OCI-LY1 (cell line): ENCODE measurements around the gene EIF5A.
"Not testable (repeated sequence)": the region's sequence is repeated elsewhere in the genome, so short reads cannot be mapped to it uniquely, and the experiment has no call there.

Experiments
- H2AFZ ChIP-seq: fragments of 200-600 bp; sonication (generic), shearing (Covaris generic); 2 replicates; pipeline ENCODE4 v1.6.0; 2014; ENCODE audit warnings: antibody characterized with exemption, mild to moderate bottlenecking, low read length
- H3F3A ChIP-seq: fragments of 200-600 bp; sonication (generic), shearing (Covaris generic); 2 replicates; pipeline ENCODE4 v1.6.0; 2014; ENCODE audit warnings: mild to moderate bottlenecking, antibody characterized with exemption, low read length, moderate library complexity; ENCODE audit not compliant: insufficient read depth
- H3K27ac ChIP-seq: fragments of 200-600 bp; sonication (generic); 2 replicates; pipeline ENCODE4 v1.5.1; 2014; ENCODE audit warnings: low read length, mixed run types, mild to moderate bottlenecking, low read depth; ENCODE audit not compliant: poor library complexity, severe bottlenecking
- H3K27me3 ChIP-seq: fragments of 200-600 bp; sonication (generic); 2 replicates; pipeline ENCODE4 v1.6.0; 2014; ENCODE audit warnings: antibody characterized with exemption, mild to moderate bottlenecking, low read length, moderate library complexity; ENCODE audit not compliant: insufficient read depth
- H3K36me3 ChIP-seq: fragments of 200-600 bp; sonication (generic); 2 replicates; pipeline ENCODE4 v1.6.1; 2014; ENCODE audit warnings: mild to moderate bottlenecking, antibody characterized with exemption, low read length, moderate library complexity, mixed read lengths; ENCODE audit not compliant: insufficient read depth
- H3K4me1 ChIP-seq: fragments of 200-600 bp; sonication (generic); 2 replicates; pipeline ENCODE4 v1.5.1; 2014; ENCODE audit warnings: mild to moderate bottlenecking, low read length, moderate library complexity; ENCODE audit not compliant: insufficient read depth, severe bottlenecking
- H3K4me2 ChIP-seq: fragments of 200-600 bp; sonication (generic), shearing (Covaris generic); 2 replicates; pipeline ENCODE4 v1.6.1; 2014; ENCODE audit warnings: low read length
- H3K4me3 ChIP-seq: fragments of 200-600 bp; sonication (generic); 2 replicates; pipeline ENCODE4 v1.5.1; 2014; ENCODE audit warnings: low read length, low read depth, mild to moderate bottlenecking, mixed read lengths; ENCODE audit not compliant: poor library complexity, severe bottlenecking
- H3K79me2 ChIP-seq: fragments of 200-600 bp; shearing (Covaris generic); 2 replicates; pipeline ENCODE4 v1.6.1; 2016; ENCODE audit warnings: mixed run types, low read length, mixed read lengths; ENCODE audit not compliant: insufficient read depth
- H3K9ac ChIP-seq: fragments of 200-600 bp; sonication (generic), shearing (Covaris generic); 2 replicates; pipeline ENCODE4 v1.6.1; 2014; ENCODE audit warnings: mild to moderate bottlenecking, low read length, mixed read lengths
- H3K9me2 ChIP-seq: fragments of 200-600 bp; sonication (generic), shearing (Covaris generic); 2 replicates; pipeline ENCODE4 v1.6.1; 2014; ENCODE audit warnings: low read depth, mild to moderate bottlenecking, low read length, mixed read lengths
- H3K9me3 ChIP-seq: fragments of 200-600 bp; shearing (Covaris generic); 2 replicates; pipeline ENCODE4 v1.6.1; 2014; ENCODE audit warnings: low read length, mixed read lengths
- H4K20me1 ChIP-seq: fragments of 200-600 bp; sonication (generic), shearing (Covaris generic); 2 replicates; pipeline ENCODE4 v1.6.0; 2016; ENCODE audit warnings: mild to moderate bottlenecking, low read length; ENCODE audit not compliant: insufficient read depth
- EZH2 ChIP-seq: fragments of 200-600 bp; sonication (generic), shearing (Covaris generic); IDR thresholded peaks from 2 replicates; pipeline ENCODE4 v1.8.0; 2017; ENCODE audit warnings: borderline replicate concordance, mixed run types, mild to moderate bottlenecking, antibody characterized with exemption, low read length, moderate library complexity, mixed read lengths
- TF ChIP-seq, protein P1 (sequence below): fragments of 200-600 bp; sonication (generic), shearing (Covaris generic); IDR thresholded peaks from 2 replicates; pipeline ENCODE4 v1.5.1; 2017; ENCODE audit warnings: mild to moderate bottlenecking, antibody characterized with exemption, low read length, moderate library complexity, mixed read lengths

The EIF5A gene

DNA sequence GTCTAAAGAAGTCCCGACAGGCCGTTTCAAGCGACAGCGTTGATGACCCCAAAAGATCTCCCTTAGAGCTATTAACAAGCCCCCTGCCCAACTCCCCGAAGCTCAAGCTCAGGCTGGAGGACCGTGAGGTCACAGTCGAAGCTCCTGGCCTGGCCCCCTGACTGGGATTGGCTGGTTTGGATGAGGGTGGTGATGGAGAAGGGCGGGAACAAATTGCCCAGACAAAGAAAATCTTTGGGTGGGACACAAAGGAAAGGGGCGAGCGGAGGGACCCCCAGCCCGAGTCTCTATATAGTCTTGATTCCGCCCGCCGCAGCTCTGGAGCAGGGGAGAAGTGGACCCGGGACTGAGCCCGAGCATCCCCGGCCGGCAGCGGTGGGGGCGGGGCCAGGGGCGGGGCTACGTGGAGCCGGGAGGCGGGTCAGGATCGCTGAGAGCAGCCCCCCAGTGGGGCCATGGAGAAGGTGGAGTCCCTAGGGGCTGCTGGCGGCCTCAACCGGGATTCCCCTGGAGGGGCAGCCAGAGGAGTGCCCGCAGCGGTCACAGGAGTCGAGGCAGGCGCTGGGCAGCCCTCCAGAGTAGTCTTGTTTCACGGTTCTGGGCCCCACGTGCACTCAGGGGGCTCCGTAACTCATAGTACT lies 22.7 kb downstream of the EIF5A start:
- Histone ChIP-seq H3K9ac (peak overlapping the region; percentile 68), H3K9me3 (no peaks in the 10 kb centered on the region), H3K9me2 (no peaks in the 10 kb centered on the region), H3K79me2 (no peaks in the 10 kb centered on the region), H3K36me3 (peaks cover 16% of the 10 kb centered on the region; the same call in 1 of the 2 replicates), H3K27ac (peak overlapping the region; percentile 81), H3K4me1 (peaks cover 36% of the 10 kb centered on the region), H2AFZ (no peak overlapping the region), H3K27me3 (no peaks in the 10 kb centered on the region), H3F3A (no peaks in the 10 kb centered on the region), H3K4me3 (peak overlapping the region; percentile 98), H3K4me2 (peak overlapping the region; percentile 88), H4K20me1 (no peaks in the 10 kb centered on the region)
- TF ChIP-seq, protein P1, sequence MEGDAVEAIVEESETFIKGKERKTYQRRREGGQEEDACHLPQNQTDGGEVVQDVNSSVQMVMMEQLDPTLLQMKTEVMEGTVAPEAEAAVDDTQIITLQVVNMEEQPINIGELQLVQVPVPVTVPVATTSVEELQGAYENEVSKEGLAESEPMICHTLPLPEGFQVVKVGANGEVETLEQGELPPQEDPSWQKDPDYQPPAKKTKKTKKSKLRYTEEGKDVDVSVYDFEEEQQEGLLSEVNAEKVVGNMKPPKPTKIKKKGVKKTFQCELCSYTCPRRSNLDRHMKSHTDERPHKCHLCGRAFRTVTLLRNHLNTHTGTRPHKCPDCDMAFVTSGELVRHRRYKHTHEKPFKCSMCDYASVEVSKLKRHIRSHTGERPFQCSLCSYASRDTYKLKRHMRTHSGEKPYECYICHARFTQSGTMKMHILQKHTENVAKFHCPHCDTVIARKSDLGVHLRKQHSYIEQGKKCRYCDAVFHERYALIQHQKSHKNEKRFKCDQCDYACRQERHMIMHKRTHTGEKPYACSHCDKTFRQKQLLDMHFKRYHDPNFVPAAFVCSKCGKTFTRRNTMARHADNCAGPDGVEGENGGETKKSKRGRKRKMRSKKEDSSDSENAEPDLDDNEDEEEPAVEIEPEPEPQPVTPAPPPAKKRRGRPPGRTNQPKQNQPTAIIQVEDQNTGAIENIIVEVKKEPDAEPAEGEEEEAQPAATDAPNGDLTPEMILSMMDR: no peak
- TF ChIP-seq EZH2: no peak

DNA sequence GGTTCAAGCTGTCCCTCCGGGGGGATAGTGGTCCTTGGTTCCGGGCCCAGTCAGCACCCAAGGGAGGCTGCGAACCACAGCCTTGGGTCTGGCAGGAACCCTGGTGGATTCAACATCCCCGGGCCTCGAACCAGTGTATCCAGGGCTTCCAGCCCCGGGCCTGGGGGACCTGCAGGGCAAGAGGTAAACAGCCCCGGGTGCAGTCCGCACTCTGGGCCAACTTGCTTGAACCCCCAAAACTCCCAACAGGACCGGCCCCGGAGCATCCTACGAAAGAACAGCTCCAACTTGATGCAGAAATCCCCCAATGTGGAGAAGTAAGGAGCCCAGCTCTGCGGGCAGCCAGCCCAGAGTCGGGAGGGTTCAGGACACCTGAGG lies 23.2 kb downstream of the EIF5A start:
- Histone ChIP-seq H3K79me2 (no peaks in the 10 kb centered on the region), H3K4me3 (peak overlapping the region; percentile 98), H3K4me1 (peaks cover 41% of the 10 kb centered on the region), H4K20me1 (no peaks in the 10 kb centered on the region), H2AFZ (no peak overlapping the region), H3K36me3 (peaks cover 11% of the 10 kb centered on the region; the same call in 1 of the 2 replicates), H3K27me3 (no peaks in the 10 kb centered on the region), H3K9ac (peak overlapping the region; percentile 68), H3K9me2 (no peaks in the 10 kb centered on the region), H3K27ac (peak overlapping the region; percentile 81), H3K9me3 (no peaks in the 10 kb centered on the region), H3F3A (no peaks in the 10 kb centered on the region), H3K4me2 (peak overlapping the region; percentile 88)
- no peak for TF ChIP-seq EZH2
- TF ChIP-seq, protein P1: no peak

DNA sequence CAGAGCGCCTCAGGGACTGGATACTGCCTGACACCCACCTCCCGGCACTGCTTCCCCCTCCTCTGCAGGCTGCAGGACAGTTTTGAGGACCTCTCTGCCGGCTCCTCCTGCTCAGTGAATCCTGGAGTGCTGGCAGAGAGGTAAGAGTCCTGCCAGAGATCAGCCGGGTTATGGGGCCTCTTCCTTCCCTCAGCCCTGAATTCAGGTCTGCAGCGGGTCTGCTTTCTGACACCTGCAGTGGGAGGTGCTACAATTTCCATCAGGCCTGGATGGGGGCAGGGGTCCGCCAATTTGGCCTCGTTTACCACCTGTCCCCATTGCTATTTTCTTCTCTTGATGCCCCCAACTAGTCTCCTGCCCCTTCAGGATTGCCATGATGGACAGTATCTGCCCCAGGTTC lies 24.7 kb downstream of the EIF5A start:
- TF ChIP-seq EZH2: no peak
- TF ChIP-seq, protein P1: no peak
- H3K9me2 ChIP-seq: no peaks in the 10 kb centered on the region
- peak overlapping the region; percentile 8; the same call in 1 of the 2 replicates for H3K9ac ChIP-seq
- H3K27me3 ChIP-seq: no peaks in the 10 kb centered on the region
- H3K9me3 ChIP-seq: no peaks in the 10 kb centered on the region
- no peak overlapping the region for H2AFZ ChIP-seq
- H3K36me3 ChIP-seq: no peaks in the 10 kb centered on the region
- H3K27ac ChIP-seq: peak overlapping the region; percentile 78
- no peaks in the 10 kb centered on the region for H4K20me1 ChIP-seq
- H3K79me2 ChIP-seq: no peaks in the 10 kb centered on the region
- peak overlapping the region; percentile 17 for H3K4me3 ChIP-seq
- H3K4me2 ChIP-seq: peak overlapping the region; percentile 41
- H3F3A ChIP-seq: no peaks in the 10 kb centered on the region
- peaks cover 56% of the 10 kb centered on the region for H3K4me1 ChIP-seq

DNA sequence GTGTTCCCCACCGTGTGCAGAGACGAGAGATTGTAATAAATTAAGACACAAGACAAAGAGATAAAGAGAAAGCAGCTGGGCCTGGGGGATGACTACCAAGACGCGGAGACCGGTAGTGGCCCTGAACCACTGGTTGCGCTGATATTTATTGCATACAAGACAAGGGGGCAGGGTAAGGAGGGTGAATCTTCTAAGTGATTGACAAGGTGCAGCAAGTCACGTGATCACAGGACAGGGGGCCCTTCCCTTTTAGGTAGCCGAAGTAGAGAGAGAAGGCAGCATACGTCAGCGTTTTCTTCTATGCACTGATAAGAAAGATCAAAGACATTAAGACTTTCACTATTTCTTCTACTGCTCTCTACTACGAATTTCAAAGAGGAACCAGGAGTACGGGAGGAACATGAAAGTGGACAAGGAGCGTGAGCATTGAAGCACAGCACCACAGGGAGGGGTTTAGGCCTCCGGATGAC lies 25.2 kb downstream of the EIF5A start:
- peaks cover 59% of the 10 kb centered on the region for H3K4me1 ChIP-seq
- H3K9me2 ChIP-seq, H3K79me2 ChIP-seq, H4K20me1 ChIP-seq, H3K27me3 ChIP-seq, H3K36me3 ChIP-seq, H3F3A ChIP-seq, H2AFZ ChIP-seq, H3K9me3 ChIP-seq: not testable (repeated sequence)
- peak overlapping the region; percentile 8; the same call in 1 of the 2 replicates for H3K9ac ChIP-seq
- peak overlapping the region; percentile 41 for H3K4me2 ChIP-seq
- peak overlapping the region; percentile 78 for H3K27ac ChIP-seq
- peak overlapping the region; percentile 17 for H3K4me3 ChIP-seq
